GM12874 (cell line): ENCODE data around the gene GPN3.

Experiments used
- TF ChIP-seq, protein P1 (sequence below): IDR thresholded peaks from 2 replicates; pipeline ENCODE4 v1.5.1; 2011; ENCODE audit warnings: low read depth, mild to moderate bottlenecking, control low read depth, low read length, moderate library complexity; ENCODE audit not compliant: insufficient read depth

GPN3 gene

DNA sequence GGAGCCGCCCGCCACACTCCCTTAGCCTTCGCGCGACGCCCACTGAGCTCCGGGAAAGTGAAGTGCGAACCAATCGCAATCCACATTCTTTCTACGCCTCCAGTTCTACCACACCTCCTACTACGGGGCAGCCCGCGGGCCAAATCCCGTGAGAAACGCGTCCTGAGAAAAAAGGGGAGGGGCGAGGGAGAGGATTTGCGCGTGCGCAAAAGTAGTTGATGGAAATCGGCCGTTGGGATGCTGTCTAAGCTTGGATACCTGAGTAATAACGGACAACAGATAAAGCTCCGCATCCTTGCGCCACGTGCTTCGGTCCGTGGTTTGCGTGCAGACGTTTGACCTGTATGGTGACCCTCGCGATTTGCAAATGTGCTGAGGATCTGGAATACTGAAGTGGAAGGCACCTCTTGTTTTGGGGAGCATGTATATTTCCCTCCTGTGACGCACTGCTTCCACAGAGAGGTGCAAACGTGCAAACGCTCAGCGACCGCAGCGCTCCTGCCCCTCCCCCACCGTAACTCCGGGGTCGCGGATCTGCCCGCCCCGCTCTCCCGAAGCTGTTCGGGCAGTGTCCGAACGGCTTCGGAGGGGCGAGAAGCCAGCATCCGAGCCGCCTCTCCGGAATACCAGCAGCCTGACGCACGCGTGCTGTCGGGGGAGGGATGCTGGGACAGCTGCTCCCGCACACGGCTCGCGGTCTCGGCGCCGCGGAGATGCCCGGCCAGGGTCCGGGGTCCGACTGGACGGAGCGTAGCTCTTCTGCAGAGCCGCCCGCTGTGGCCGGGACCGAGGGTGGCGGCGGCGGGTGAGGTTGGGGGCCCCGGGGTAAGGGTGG lies at the start of gene GPN3, which contains the start of gene FAM216A:
GPN3 (minus strand) TSS at position 44 of the 835 bp plus-strand sequence. CDS start 54 bp downstream, outside the sequence.
FAM216A (plus strand) TSS at position 632 of the 835 bp plus-strand sequence; CDS start at position 663, 31 bp downstream.
- TF ChIP-seq, protein P1, sequence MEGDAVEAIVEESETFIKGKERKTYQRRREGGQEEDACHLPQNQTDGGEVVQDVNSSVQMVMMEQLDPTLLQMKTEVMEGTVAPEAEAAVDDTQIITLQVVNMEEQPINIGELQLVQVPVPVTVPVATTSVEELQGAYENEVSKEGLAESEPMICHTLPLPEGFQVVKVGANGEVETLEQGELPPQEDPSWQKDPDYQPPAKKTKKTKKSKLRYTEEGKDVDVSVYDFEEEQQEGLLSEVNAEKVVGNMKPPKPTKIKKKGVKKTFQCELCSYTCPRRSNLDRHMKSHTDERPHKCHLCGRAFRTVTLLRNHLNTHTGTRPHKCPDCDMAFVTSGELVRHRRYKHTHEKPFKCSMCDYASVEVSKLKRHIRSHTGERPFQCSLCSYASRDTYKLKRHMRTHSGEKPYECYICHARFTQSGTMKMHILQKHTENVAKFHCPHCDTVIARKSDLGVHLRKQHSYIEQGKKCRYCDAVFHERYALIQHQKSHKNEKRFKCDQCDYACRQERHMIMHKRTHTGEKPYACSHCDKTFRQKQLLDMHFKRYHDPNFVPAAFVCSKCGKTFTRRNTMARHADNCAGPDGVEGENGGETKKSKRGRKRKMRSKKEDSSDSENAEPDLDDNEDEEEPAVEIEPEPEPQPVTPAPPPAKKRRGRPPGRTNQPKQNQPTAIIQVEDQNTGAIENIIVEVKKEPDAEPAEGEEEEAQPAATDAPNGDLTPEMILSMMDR = no peak

- TF ChIP-seq, protein P1 = no peak
These were observed 48.9 kb upstream of the GPN3 start for GRCh38 chr12:110516995-110517394.

GRCh38 chr12:110514363-110514762 lies 46.3 kb upstream of the GPN3 start:
- TF ChIP-seq, protein P1 = no peak

DNA sequence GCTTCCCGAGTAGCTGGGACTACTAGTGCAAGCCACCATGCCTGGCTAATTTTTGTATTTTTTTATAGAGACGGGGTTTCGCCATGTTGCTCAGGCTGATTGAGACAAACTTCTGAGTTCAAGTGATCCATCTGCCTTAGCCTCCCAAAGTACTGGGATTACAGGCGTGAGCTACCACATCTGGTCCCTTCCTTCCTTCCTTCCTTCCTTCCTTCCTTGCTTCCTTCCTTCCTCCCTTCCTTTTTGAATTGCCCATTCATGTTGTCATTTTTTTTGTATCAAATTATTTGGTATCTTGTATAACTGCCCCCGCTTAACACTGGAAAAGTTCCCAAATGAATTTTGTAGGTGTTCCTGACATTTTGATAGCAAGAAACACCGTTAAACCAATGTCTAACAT lies 45.8 kb upstream of the GPN3 start:
- TF ChIP-seq, protein P1 = no peak

DNA sequence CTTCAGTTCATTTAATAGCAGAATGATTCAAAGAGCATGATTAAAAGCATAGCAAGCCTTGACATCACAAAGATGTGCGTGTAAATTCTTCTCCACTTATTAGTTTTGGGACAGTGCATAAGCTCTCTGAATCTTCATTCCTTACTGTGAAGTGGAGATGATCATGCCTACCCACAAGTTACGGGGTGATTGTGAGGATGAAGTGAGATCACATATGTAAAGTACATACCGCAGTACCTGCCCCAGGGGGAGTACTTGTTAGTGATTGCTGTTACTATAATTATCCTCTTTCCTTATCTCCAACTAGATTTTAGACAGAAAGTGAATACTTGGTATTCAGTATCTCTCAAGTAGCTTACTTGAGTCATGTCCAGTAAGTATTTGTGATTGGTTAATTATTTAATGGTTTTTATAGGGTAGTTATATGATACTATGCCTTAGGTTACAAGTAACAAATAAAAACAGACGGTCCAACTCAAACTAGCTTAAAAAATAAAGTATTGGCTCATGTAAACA lies 40.1 kb upstream of the GPN3 start:
- TF ChIP-seq, protein P1 = no peak

GRCh38 chr12:110505332-110505731 lies 37.3 kb upstream of the GPN3 start:
- TF ChIP-seq, protein P1 = no peak

- TF ChIP-seq, protein P1 = no peak
These were observed 35.4 kb upstream of the GPN3 start for GRCh38 chr12:110503432-110503831.
